Bone marrow (tissue), 2 donors: ENCODE data around the gene MARCHF7.
"Not testable (repeated sequence)": the region's sequence is repeated elsewhere in the genome, so short reads cannot be mapped to it uniquely, and the experiment has no call there.

Experiments used
- DNase-seq, 2 donors: peaks; one replicate each; lab custom pipeline; 2025; lab: John Stamatoyannopoulos, UW

Gene MARCHF7

GRCh38 chr2:159716857-159717256 lies 4.6 kb downstream of the MARCHF7 start:
- no peak for DNase-seq

DNA sequence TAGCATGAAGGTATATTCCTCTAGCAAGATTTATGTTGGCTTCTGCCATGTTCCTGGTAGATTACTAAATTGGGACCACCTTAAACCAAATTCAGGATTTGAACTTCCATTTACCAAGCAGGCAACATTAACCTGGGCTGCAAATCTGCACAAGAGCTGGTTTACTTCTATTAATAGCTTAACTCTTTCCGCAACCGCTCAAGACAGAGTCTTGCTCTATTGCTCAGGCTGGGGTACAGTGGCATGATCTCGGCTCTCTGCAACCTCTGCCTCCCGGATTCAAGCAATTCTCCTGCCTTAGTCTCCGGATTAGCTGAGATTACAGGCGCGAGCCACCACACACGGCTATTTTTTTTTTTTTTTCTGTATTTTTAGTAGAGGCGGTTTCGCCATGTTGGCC lies 8.4 kb downstream of the MARCHF7 start:
- DNase-seq, result no peak

DNA sequence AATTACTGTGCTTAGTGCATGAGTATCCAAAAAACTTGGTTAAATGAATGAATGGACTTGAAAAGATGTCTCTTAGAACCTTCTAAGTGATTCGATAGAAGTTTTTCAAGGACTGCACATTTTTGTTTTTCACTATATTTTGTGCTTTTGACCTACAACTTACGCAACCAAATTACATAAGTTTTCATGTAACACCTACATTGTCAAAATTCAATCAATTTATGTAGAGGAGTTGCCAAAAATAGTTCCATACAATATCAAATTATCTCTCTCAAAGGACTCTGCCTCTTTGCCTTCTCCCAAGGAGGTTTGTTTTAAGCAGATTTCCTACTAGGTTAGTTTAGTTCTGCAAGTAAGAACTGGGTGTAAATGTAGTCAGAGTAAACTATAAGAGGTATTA lies 10.3 kb downstream of the MARCHF7 start:
- DNase-seq, result no peak

- DNase-seq, result not testable (repeated sequence)
These were observed 12.7 kb downstream of the MARCHF7 start for GRCh38 chr2:159724795-159725572.

DNA sequence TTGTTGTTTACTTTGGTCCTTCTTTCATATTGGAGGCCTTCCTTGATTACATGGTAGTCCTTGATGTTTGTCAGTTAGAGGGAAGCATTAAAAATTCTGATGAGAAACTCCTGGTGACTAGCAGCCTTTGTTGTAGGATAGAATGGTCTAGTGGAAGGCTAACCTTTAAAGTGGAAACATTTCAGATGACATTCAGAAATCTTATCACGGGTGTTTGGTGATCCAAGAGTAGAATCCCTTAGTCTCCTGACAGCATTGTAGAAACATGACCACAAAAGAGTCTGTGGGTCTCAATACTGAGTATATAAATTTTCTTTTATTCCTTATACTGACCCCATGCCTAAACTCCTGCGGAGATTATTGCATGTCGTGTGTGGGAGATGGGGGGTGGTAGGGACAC lies 13.4 kb downstream of the MARCHF7 start:
- no peak for DNase-seq

- no peak for DNase-seq
These were observed 16.3 kb downstream of the MARCHF7 start for GRCh38 chr2:159728629-159729028.

DNA sequence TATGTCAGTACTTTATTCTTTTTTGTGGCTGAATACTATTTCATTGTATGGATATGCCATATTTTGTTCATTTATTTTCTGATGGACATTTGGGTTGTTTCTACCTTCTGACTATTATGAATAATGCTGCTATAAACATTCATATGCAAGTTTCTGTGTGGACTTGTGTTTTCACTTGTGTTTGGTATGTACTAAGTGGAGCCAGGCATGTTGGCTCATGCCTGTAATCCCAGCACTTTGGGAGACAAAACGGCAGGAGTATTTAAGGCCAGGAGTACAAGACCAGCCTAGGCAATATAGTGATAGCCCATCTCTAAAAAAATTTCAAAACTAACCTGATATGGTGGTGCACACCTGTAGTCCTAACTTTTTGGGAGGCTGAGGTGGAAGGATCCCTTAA lies 23.3 kb downstream of the MARCHF7 start:
- DNase-seq, result no peak

- DNase-seq, result no peak
These were observed 23.7 kb downstream of the MARCHF7 start for GRCh38 chr2:159736048-159736447.

- DNase-seq, result no peak
These were observed 25.1 kb downstream of the MARCHF7 start for GRCh38 chr2:159737292-159737916.

DNA sequence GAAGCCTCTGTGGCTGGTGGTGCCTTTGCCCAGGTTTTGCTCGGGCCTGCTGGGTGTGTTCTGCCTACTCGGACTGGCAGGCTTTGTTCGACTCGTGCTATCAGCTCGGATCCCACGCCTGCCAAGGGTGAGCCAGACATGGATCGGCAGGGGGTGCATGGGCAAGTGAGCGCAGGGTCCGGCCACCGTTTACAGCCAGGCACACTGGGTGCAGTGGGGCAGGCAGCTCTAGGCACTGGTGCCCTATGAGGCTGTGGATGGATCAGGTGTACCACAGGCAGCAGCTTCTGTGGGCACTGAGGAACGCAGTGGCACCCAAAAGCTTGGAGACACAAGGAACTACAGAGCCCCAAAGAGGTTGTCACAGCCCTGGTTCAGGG lies 25.6 kb downstream of the MARCHF7 start:
- no peak for DNase-seq

DNA sequence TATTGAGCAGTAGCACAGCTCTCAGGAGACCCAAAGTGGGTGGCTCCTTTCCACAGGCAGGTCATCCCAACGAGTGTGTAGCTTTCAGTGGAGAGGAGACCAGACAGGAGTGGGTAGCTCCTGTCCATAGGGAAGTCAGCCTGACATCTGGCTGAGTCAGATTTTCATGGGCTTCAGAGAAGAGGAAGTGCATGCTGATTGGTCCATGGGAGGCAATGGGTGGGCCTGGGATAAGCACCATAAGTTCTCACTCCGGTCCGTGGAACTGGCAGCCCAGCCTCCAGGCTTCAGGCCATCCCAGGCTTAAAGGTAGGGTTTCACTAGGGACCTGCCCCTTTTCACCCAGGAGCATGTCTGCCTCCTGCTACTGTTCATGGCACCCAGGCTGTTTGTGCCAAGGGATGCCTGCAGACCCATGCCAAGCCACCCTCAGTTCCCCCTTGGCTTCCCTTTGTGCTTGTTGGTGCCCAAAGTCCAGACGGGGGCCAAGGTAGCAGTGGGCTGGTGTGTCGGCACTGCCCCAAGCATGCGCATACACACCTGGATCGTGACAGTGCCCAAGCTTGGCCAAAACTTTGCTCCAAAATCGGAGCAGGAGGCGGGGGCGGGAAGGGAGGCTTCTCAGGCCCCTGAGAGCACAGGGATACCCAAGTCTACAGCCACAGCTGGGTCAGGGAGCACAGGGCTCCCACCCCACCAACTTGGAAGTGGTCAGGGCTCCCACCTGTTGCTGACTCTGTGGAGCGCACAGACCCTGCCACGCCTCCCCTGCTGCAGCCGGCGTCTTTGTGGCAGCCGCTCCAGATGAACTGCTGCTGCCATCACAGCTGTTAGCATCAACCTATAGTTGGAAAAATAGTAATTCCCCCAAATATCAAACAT lies 26.4 kb downstream of the MARCHF7 start:
- no peak for DNase-seq

- no peak for DNase-seq
These were observed 30.5 kb downstream of the MARCHF7 start for GRCh38 chr2:159742846-159743245.

- no peak for DNase-seq
These were observed 32.1 kb downstream of the MARCHF7 start for GRCh38 chr2:159744363-159744762.

GRCh38 chr2:159745237-159745636 lies 32.9 kb downstream of the MARCHF7 start:
- not testable (repeated sequence) for DNase-seq

DNA sequence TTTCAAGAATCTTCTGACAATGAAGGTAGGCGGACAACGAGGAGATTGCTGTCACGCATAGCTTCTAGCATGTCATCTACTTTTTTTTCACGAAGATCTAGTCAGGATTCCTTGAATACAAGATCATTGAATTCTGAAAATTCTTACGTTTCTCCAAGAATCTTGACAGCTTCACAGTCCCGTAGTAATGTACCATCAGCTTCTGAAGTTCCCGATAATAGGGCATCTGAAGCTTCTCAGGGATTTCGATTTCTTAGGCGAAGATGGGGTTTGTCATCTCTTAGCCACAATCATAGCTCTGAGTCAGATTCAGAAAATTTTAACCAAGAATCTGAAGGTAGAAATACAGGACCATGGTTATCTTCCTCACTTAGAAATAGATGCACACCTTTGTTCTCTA lies 35.8 kb downstream of the MARCHF7 start:
- DNase-seq, result no peak

- no peak for DNase-seq
These were observed 38.6 kb downstream of the MARCHF7 start for GRCh38 chr2:159750873-159751272.

DNA sequence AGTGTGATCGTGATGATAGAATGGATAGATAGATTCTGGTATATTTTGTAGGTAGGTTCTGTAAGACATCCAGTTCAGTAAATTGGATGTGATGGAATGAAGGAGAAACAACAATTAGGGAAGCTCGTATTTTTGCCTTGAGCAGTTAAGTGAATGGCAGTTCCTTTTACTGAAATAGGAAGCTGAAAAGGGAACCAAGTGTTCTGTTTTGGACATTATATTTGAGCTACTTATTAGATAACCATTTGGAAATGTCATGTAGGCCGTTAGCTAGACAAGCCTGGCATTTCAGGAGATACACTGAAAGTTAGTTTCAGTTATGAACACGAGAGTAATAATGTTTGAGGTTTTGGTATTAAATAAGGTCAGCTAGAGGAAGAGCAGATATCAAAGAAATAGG lies 41.5 kb downstream of the MARCHF7 start:
- peak in 1 of 2 donors; percentile 68 for DNase-seq

DNA sequence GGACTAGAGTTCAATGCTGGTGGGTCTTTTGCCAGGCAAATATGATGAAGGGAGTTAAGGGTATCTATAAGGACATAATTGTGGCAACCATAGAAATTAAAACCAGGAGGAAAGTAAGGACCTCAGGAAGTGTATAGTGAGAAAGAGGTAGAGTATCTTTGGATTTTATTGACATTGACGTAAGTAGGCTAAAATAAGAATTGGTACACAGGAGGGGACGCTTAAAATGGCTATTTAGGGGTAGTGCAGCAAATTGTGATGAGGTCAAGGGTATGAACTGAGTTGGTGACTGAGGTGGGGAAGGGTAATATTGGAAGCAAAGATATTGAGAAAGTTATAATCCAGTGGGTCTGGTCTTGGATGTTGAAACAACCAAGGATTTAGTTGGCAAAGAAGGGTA lies 42.7 kb downstream of the MARCHF7 start:
- no peak for DNase-seq

DNA sequence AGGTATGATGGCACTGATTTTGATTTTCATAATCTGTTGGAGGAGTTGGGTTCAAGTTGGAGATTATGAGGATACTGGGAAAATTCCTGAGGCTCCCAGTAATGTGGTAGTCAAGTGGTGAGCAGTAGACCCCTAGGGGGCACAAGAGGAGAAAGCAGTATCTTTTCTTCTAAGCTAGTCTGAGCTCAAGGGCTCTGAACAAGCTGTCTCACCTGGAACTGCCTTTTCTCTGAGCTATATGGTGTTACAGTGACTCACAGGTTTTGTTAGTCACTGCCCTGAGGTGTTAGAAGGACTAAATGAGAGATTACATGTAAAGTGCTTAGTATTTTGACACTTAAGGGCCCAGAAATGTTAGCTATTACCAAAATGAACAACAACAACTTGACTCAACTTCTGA lies 43.5 kb downstream of the MARCHF7 start:
- no peak for DNase-seq

DNA sequence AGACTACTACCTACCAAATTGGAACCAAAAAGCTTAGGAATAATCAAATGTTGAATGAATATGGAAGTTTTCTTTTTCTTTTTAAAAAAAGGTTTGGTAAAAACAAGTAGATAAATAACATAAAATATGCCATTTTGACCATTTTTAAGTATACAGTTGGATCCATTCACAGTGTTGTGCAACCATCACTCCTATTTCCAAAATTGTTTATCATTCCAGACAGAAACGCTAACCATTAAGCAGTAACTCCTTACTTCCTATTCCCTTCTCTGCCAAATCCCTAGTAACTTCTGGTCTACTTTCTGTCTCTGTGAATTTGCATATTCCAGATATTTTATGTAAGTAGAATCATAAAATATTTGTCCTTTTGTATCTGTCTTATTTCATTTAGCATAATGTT lies 45.9 kb downstream of the MARCHF7 start:
- DNase-seq, result no peak

GRCh38 chr2:159758686-159759085 lies 46.4 kb downstream of the MARCHF7 start:
- DNase-seq, result no peak

DNA sequence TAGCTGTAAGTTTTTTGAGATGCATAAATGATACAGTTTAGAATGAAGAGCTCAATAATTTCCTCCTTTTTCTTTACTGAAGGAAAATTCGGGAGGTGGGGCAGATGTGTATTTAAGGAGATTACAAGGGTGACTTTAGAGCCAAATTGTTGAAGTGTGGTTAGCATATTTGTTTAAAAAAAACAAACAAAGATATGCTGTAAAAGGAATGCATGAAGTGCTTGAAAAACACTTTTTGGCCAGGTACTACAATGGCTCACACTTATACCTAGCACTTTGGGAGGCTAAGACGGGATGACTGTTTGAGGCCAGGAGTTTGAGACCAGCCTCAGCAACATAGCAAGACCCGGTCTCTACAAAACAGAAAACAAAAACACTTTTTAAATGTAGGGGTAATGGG lies 47.3 kb downstream of the MARCHF7 start:
- DNase-seq, result no peak

DNA sequence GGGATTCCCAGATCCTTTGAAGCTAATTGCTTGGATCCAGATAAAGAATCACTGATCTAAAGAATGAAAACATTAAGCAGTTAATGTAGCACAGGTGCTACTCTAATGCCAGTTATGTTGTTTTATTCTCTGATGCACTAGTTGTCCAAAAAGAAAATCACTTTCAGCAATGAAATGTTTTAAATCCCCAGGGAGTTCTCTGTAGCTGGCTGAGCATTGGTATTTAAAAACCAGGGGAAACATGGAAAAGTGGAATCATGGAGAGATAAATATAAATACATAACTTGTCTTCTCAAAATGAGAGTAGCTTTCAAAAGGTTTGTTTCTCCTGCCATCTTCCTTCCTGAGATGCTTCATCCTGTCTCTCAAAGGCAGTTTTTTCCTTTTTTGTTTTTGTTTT lies 48.0 kb downstream of the MARCHF7 start:
- no peak for DNase-seq
